Occipital lobe (tissue), 2 donors: ENCODE measurements around the gene DHFR. TPM values are rescaled to one million over a fixed set of nuclear protein-coding genes. Genes with fewer than 3 reads are reported as not detected.

ENCODE experiments used
- DNase-seq: peaks from one replicate; lab custom pipeline; 2025; lab: John Stamatoyannopoulos, UW
- total RNA-seq: library from RNA; depleted of rRNA; stranded (reverse); fragments of >200 nt; gene quantifications from one replicate; pipeline ENCODE4 v1.2.3, GENCODE V29; 2014

DHFR gene
- total RNA-seq, 1 donor from 2014 or later = 12.9 TPM

DNA sequence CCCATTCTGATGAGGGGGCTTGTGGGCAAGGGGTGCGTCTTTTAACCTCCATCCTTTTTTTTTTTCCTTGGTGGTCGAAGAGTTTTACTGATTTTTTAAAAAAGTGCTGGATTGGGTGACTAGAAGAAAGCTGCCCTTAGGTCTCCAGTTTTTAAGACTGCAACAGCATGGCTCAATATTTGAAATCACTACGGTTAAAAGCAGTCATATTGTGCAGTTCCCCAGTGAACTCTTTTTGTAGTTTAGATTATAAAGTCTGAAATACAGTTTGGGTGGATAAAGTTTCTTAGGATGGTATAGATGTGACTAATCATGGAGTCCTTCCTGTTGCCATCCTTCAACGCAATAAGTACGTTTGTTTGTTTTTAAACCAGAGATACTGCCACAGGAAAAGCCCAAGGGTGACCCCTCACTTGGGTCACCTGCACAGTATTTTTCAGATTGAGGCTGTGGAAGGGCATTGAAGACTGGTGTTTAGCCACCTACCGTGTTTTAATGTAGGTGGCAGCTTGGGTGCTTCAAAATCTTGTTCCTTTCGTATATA is 520 bp upstream of the DHFR start:
- DNase-seq = no peak

DNA sequence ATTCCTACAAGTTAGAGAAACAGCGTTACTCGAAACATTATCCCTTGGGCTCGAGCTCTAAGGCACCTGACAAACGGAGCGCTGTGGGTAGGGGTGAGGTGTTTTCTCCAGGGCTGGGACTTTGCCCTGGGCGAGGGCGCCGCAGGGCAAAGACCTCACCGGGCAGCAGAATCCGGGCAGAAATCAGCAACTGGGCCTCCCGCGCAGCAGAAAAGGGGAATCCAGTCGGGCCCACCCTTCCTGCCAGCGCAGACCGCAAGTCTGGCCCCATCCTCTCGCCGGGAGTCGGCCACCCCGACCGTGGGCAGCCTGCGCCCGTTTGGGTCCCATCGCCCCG is 761 bp downstream of the DHFR start:
- no peak for DNase-seq

DNA sequence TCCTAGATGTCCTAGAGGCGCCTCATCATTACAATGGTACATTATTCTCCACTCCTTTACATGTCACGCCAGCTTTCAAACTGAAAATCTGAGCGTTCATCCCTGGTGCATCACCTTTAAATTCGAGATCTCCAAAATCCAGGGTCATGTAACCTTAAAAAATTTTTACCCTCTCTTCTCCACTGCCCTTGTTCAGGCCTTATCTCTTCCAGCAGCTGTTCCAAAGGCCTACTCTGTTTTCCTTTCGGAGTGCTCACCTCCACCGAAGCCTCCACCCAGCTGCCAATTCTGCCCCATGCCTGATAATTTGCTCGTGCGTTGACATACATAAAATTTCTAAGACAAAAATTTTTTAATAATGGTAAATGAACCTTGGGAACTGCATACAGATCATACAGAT is 1.3 kb downstream of the DHFR start:
- no peak for DNase-seq

DNA sequence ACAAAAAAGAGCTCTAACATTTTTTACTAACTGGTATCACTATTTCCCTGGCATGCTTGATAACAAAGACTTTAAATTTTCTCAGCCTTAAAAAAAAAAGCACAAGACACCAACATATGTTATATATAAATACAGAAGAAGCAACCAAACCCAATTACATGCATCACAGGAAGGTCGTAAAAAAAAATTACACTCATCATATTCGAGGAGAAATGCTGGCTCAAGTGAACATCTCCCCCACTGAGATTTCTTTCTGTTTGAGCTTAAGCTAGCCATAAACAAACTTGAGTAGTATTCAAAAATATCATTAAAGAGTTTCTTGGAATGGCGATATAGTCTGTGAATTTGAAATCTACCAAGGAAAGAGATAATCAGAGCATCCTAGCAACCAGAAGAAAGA is 7.9 kb downstream of the DHFR start:
- no peak for DNase-seq

DNA sequence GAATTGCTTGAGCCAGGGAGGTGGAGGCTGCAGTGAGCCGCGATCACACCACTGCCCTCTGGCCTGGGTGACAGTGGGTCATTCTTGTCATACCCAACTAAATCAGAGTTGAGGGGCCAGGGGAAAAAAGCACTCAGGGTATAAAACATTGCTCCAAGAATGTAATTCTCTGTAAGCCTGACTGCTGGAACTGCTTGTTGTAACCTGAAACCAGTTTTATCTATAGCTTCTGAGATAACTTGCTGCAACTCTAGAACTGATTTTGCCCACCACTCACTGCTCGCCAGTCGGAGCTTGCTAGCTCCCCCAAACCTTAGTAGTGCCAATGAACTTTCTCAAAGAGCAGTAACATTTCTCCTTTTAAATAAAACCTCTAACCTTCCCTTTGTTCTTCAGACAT is 9.9 kb downstream of the DHFR start:
- no peak for DNase-seq

DNA sequence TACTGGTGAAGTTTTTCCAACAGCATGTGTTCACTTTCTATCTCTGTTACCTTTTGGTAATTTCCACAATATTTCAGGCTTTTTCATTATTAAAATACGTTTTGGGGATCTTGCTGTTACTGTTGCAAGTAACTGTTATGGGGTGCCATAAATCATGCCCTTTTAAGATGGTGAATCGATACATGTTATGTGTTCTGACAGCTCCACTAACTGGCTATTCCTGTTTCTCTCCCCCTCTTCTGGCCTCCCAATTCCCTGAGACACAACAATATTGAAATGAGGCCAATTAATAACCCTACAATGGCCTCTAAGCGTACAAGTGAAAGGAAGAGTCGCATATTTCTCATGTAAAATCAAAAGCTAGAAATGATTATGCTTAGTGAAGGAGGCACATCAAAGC is 13.4 kb downstream of the DHFR start:
- DNase-seq = no peak

DNA sequence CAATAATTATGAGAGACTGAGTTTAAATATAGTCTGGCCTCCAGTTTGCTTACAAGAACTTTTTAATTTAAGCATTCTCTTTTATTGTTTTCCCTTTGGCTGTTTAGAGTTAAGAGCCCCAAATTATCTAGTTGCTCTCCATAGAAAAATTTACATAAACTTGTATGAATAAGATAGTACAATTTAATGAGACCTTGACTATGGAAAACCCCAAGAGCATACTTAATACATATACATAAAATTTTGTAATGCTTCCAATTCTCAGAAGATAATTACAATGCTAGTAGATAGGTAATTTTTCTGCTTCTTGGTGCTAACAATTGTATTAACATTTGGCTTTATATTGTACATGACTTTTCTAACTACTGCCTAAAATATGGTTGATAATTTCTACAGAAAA is 20.6 kb downstream of the DHFR start:
- no peak for DNase-seq

DNA sequence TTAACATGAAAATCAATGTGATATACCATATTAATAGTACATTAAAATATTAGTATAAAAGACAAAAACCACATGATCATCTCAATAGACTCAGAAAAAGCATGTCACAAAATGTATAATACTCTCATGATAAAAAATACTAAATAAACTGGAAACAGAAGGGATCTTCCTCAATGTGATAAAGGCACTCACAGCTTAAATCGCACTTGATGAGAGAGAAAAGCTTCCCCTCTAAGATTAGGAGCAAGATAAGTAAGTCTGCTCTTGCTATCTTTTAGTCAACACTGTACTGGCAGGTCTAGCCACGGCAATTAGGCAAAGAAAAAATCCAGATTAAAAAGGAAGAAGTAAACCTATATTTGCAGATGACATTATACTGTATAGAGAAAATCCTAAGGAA is 22.1 kb downstream of the DHFR start:
- DNase-seq = no peak

DNA sequence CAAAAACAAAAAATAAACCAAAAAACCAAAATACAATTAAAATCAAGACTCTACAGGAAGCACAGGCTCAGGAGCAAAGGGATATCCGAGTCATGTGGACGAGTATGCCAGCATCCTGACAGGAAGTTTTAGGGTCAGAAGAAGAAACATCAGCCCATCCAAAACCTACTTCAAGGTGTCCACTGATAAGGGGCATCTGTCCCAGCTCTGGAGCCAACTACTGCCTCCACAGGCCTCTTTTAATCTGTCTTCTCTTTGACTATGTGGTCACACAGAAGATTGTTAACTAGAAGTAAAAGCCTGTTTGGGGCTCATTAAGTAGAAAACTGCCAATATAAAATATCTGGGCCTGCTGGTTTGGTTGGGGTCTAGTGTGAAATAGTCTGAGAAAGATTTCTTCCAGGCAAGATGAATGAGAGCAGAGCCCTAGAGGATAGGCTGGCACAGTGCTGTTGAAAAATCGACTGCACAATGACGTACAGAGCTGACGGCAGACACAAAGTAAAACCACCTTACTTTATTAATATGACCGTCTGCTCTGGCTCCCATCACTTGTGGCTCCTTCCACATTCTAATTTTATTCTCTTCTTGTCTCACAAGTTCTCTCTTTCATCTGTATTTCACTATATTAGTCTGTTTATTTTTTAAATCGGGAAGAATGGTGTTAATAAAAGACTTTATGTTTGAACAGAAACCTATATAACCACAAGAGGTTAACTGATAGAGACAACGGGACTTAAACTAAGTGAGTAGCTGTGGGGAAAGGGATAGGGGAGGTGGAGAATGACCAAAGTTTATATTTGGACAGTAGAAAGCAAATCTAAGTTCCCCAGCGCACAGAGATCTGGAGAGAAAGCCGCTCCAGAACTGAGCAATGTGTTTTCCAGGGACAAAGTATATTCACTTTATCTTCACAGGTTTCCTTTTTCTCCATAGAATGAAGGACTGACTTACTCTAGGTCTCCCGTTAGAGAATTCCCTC is 23.2 kb downstream of the DHFR start:
- DNase-seq = no peak

DNA sequence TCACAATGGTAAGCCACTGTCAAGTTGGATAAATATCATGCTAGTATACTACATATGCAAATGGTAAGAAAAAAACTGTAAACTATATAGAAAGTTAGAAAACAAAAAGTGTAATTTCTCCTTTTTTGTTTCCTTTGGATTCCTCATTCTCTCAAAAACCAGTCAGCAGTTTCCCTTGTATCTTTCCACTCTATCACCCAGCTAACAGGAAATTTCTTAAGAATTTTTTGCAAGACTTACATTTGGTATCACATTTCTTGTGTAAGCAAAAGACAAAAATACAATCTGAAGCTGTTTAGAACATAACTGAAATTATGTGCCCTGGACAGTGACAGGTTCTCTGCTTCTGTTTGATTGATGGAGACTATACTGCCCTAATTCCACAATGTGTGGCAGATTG is 25.5 kb downstream of the DHFR start:
- no peak for DNase-seq

DNA sequence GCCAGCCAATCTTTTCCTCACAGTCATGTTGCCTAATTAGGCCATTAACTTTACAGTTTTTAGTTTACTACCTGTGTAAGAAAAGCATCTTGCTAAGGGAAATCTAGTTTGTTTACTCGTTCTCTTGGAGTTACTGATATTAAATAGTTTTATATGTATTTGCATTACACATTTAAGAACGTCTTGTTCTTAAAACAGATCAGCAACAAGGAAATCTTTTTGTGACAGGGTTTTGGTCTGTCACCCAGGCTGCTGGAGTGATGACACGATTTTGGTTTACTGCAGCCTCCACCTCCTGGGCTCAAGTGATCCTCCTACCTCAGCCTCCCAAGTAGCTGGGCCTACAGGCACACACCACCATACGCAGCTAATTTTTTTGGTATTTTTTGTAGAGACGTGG is 29.6 kb downstream of the DHFR start:
- no peak for DNase-seq

DNA sequence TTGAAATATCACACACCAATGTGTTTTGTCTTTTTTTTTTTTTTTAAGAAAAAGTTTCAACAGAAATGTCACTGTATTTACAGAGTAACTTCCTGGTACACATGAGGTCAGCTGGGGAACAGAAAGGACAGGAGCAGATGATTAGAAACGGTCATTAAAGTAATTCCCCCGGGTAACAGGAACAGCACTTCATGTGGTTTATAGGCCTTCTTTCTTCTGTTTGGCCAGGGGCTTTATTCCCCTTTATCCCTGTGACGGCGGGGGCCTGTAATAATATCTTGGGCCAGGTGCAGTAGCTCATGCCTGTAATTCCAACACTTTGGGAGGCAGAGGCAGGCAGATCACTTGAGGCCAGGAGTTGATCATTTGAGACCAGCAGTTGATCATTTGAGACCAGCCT is 30.8 kb downstream of the DHFR start:
- no peak for DNase-seq

DNA sequence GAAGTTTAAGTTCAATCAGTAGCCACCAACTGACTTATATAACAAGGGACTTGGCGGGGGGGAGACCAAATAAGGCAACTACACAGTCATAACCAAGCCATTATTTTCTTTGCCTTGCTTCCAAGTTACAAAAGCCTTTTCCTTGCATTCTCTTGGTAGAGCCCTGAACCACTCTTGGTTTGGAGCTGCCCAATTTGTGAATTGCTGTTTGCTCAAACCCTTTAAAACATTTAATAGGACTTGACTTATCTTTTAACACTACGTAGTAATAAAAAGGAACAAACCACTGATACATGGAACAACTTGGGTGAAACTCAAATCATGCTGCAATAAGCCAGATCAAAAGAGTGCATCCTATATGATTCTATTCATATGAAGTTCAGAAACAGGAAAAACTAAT is 32.0 kb downstream of the DHFR start:
- DNase-seq = no peak

DNA sequence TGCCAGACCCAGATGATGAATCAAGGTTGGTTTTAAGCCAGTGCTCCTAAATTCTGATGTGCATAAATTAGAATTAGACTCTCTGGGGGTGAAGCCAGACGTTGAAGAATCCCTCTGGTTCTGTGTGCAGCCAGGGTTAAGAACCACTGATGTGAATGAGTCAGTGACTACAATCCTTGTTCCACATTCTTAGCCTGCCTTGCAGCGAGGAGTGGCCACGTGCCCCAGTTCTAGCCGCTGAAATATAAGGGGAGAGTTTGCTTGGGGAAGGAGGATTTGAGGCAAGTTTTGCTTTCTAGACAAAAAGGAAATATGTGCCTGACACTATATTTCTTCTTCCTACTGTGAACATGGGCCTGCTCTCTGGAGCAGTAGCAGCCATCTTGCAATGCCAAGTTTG is 34.6 kb downstream of the DHFR start:
- no peak for DNase-seq

DNA sequence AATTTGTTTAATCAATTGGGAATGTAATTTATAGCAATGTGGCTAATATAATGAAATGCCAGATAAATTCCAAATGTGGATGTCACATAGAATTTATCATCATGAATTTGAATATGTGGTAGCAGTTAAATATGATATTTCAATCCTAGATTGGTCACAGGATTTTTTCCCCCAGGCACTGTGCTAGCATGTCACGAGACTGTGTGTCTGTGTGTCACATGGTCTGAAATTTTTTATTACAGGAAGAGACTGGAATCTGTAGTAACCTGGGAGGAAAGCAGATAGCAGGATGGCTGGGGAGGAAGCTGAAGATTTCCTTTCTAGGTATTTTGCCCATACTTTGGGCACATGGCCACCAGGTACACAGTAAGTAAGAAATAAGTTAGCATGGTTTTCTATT is 35.7 kb downstream of the DHFR start:
- no peak for DNase-seq

DNA sequence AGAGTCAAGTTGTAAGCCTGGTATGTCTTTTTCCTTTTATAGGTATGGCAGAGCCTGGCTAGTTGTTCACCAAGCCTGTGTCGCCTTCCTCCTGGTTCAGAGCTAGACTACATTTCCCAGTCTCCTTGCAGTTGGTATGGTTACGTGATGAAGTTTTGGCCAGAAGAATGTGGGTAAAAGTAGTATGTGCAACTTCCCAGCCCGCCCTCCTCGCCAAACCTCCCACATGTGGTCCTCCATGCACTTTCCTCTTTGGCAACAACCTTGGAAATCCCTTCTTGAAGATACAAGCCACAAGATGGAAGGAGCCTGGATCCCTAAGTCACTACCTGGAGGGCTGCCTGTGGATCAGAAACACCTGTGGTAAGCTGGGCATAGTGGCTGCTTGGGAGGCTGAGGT is 36.3 kb downstream of the DHFR start:
- no peak for DNase-seq

DNA sequence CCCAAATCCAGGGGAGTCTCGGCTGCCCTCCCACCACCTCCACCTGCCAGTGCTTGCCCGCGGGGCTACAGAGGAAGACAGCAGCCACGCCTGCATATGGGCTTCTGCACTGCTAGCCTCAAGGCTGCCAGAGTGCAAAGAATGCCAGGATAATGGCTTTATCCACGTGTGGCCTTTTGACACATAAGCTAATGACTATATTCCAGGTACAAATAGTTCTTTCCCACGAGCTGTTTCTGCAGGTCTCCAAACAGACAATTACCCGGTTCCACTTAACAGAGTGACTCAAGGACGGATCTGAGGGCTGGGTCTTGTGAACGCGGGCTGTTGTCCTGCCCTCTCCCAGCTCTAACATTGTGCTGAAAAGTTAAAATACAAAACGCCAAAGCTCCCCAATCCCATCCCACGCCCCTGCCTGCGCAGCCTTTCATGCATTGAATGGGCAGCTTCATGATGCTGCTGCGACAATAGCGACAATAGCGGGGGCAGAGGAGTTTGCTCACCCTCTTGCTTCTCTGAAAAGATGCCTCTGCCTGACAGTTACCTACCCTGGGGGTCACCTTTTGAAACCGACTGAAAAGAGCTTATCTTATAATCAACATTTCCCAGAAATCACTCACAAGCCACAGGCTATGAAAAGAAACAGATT is 39.4 kb downstream of the DHFR start:
- no peak for DNase-seq

DNA sequence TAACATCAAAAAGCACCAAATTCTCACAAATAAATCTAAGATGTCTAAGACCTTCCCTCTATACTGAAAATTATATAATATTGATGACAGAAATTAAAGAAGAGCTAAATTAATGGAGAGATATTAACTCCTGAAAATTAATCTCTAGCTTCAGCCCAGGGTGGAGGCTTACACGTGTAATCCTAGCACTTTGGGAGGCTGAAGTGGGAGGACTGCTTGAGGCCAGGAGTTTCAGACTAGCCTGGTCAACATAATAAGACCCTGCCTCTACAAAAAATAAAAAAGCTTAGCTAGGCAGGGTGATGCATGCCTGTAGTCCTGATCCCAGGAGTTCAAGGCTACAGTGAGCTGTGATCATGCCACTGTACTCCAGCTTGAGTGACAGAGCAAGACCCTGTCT is 45.1 kb downstream of the DHFR start:
- DNase-seq = no peak

DNA sequence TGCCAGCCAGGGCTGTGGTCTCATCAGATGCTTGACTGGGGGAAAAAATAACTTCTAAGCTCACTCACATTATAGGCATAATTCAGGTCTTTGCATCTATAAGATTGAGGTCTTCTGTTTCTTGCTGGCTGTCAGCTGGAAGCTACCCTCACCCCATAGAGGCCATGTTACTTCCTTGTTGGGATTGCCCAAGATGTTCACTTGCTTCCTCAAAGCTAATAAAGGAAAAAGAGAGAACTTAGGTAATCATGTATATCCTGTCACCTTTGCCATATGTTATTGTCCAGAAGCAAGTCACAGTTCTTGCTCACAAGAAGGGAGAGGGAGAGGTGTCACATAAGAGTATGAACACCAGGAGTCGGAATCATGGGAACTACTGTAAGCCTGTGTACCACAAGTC is 46.1 kb downstream of the DHFR start:
- no peak for DNase-seq

DNA sequence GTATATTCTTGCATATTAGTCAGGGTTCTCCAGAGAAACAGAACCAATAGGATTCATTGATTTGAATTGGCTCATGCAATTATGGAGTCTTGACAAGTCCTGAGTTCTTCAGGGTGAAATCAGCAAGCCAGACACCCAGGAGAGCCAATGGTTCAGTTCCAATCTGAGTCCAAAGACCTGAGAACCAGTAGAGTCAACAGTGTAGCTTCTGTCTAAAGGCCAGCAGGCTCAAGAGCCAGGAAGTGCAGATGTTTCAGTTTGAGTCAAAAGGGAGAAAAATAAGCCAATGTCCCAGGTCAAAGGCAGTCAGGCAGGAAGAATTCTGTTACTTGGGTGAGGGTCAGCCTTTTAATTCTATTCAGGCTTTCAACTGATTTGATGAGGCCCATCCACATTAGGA is 47.0 kb downstream of the DHFR start:
- DNase-seq = no peak

DNA sequence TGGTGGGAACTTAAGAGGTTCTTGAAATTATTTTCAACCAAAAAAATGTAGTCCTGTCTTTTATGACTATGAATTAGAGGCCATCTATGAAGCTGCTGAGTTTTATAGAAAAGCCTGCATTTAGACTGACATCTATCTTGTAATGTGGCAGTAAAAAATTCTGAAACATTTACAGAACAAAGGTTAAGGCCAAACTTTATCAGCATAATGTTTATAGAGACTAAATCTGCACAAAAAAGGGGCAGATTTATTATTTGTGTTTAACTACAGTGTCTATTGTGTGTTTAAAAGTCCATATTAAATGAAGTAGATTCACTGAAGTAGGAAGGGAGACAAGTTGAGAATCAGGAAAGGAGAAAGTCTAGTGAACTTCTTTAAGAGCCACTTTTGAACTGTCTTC is 47.4 kb downstream of the DHFR start:
- no peak for DNase-seq

DNA sequence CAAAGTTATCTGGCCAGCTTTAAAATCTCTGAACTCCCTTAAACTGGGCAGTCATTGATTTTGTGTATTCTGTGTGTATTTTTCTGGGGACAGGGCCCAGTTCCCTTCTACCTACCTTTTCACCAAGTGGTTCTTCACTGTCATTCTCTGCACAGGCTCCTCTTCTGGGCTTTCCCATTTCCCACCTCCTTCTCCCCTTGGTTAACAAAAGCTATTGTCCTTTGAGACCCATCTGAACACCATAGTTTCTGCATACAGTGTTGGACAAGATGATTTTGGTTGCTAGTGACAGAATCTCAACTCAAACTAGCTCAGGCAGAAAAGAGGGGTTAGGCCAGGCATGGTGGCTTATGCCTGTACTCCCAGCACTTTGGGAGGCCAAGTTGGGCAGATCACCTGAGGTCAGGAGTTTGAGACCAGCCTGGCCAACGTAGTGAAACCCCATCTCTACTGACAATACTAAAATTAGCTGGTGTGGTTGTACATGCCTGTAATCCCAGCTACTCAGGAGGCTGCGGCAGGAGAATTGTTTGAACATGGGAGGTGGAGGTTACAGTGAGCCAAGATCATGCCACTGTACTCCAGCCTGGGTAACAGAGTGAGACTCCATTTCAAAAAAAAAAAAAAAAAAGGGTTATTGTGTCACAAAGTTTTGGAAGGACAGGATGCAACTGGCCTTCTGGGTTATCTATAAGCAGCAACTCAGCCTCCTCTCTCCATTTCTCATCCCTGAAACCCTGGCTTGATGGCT is 53.7 kb downstream of the DHFR start:
- DNase-seq = no peak
